ENCODE results near the gene TBL2. TPM values are rescaled to one million over a fixed set of nuclear protein-coding genes. Genes with fewer than 3 reads are reported as not detected.
A peak's percentile ranks its signal among the peaks of the same experiment; 100 is the strongest.
"Not testable (repeated sequence)": the region's sequence is repeated elsewhere in the genome, so short reads cannot be mapped to it uniquely, and the experiment has no call there.

Gene TBL2
- total RNA-seq, 1 experiment from 2014 or later: 32.3 TPM

DNA sequence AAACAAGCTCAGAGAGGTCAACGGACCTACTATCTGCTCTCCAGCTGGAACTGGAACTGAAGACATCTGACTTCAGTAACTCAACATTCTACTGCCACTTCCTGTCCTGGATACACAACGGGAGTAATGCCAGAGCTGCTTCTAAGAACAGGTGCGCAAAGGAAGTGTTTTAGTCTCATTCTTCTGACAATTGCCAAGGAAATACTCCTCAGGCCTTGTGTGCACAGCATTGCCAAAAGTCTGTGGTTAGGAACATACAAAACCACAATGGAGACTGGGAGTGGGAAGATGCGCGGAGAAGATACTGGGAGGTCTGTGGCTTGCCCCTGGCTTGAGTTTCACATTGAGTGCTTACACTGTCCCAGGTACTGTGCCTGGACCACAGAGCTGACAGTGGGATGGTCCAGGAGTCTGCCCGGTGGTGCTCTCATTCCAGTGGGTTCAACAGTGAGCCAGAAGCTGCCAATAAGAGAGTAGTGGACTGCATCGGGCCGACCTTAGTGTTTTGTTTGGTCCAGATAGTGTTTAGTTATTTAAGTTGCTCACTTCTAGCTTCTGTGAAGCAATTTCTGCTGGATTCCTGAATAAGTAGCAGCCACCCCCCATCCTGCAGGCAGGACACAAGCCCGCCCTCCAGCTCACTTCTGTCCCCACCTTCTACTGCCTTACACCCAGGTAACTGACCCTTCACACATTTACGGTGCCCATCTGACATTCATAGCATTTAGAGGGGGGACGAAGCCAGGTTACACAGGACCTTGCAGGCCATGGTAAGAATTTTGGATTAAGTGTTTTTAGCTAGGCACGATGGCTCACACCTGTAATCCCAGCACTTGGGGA is 10.3 kb downstream of the TBL2 start:
- peaks cover 31% of the 10 kb centered on the region for H3K36me3 Mint-ChIP-seq
- DNase-seq (ENCODE audit: low spot score) (no peak), ATAC-seq (no peak)
- CTCF ChIA-PET: interaction anchor here (0.5 to 0.8 kb wide), 2 partner anchors 10 to 101 kb away, joined by 3 read pairs; partner anchors contain the start of gene TBL2
- no peaks in the 10 kb centered on the region for H3K27me3 Mint-ChIP-seq (ENCODE audit: low read depth)
- TF ChIP-seq, protein P1, sequence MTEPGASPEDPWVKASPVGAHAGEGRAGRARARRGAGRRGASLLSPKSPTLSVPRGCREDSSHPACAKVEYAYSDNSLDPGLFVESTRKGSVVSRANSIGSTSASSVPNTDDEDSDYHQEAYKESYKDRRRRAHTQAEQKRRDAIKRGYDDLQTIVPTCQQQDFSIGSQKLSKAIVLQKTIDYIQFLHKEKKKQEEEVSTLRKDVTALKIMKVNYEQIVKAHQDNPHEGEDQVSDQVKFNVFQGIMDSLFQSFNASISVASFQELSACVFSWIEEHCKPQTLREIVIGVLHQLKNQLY (CRISPR knock-in tag; IDR thresholded peaks at IDR 0.05): no peak
- TF ChIP-seq, protein P2, sequence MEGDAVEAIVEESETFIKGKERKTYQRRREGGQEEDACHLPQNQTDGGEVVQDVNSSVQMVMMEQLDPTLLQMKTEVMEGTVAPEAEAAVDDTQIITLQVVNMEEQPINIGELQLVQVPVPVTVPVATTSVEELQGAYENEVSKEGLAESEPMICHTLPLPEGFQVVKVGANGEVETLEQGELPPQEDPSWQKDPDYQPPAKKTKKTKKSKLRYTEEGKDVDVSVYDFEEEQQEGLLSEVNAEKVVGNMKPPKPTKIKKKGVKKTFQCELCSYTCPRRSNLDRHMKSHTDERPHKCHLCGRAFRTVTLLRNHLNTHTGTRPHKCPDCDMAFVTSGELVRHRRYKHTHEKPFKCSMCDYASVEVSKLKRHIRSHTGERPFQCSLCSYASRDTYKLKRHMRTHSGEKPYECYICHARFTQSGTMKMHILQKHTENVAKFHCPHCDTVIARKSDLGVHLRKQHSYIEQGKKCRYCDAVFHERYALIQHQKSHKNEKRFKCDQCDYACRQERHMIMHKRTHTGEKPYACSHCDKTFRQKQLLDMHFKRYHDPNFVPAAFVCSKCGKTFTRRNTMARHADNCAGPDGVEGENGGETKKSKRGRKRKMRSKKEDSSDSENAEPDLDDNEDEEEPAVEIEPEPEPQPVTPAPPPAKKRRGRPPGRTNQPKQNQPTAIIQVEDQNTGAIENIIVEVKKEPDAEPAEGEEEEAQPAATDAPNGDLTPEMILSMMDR (IDR thresholded peaks at IDR 0.05): no peak
- TF ChIP-seq, protein P3, sequence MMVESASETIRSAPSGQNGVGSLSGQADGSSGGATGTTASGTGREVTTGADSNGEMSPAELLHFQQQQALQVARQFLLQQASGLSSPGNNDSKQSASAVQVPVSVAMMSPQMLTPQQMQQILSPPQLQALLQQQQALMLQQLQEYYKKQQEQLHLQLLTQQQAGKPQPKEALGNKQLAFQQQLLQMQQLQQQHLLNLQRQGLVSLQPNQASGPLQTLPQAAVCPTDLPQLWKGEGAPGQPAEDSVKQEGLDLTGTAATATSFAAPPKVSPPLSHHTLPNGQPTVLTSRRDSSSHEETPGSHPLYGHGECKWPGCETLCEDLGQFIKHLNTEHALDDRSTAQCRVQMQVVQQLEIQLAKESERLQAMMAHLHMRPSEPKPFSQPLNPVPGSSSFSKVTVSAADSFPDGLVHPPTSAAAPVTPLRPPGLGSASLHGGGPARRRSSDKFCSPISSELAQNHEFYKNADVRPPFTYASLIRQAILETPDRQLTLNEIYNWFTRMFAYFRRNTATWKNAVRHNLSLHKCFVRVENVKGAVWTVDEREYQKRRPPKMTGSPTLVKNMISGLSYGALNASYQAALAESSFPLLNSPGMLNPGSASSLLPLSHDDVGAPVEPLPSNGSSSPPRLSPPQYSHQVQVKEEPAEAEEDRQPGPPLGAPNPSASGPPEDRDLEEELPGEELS (CRISPR knock-in tag; IDR thresholded peaks at IDR 0.05): no peak
- TF ChIP-seq SMAD3 (CRISPR knock-in tag; IDR thresholded peaks at IDR 0.05; ENCODE audit: borderline replicate concordance): 0 out of 2 replicates have a peak, but pooled peaks have one; percentile 43
- TF ChIP-seq, protein P4, sequence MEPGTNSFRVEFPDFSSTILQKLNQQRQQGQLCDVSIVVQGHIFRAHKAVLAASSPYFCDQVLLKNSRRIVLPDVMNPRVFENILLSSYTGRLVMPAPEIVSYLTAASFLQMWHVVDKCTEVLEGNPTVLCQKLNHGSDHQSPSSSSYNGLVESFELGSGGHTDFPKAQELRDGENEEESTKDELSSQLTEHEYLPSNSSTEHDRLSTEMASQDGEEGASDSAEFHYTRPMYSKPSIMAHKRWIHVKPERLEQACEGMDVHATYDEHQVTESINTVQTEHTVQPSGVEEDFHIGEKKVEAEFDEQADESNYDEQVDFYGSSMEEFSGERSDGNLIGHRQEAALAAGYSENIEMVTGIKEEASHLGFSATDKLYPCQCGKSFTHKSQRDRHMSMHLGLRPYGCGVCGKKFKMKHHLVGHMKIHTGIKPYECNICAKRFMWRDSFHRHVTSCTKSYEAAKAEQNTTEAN (CRISPR knock-in tag; IDR thresholded peaks at IDR 0.05): no peak
- no peak for TF ChIP-seq CREM (CRISPR knock-in tag; IDR thresholded peaks at IDR 0.05)
- TF ChIP-seq OVOL2 (CRISPR knock-in tag; IDR thresholded peaks at IDR 0.05; ENCODE audit: borderline replicate concordance): no peak
- H3K4me1 Mint-ChIP-seq: peaks cover 8% of the 10 kb centered on the region; the same call in 1 of the 2 replicates
- no peak overlapping the region; the same call in 1 of the 2 replicates for H3K27ac Mint-ChIP-seq
- H3K9me3 Mint-ChIP-seq: no peaks in the 10 kb centered on the region
- POLR2A ChIA-PET: interaction anchor here (1.2 kb wide), 1 partner anchor 10 kb away, joined by 3 read pairs; the partner anchor contains the start of gene TBL2
- H3K4me3 Mint-ChIP-seq: no peak overlapping the region

DNA sequence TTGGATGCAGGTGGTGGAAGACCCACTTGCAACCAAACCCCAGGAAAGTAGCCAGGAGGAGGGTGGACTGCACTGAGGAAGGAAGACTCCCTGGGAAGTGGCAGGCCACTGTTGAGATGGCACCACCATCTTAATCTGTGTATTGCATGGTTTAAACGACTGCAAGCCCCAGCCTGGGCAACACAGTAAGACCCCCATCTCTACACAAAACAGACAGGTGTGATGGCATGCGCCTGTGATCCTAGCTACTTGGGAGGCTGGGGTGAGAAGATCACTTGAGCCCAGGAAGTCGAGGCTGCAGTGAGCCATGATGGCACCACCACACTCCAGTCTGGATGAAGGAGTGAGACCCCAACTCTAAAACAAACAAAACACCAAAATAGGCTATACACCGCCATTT is 11.2 kb downstream of the TBL2 start:
- no peak overlapping the region for H3K4me3 Mint-ChIP-seq
- peaks cover 8% of the 10 kb centered on the region; the same call in 1 of the 2 replicates for H3K4me1 Mint-ChIP-seq
- ATAC-seq: no peak
- ChIA-PET CTCF (no interaction called here), POLR2A (interaction anchor here (1.2 kb wide), 1 partner anchor 11 kb away, joined by 3 read pairs; the partner anchor contains the start of gene TBL2)
- peaks cover 22% of the 10 kb centered on the region for H3K36me3 Mint-ChIP-seq
- no peak for DNase-seq (ENCODE audit: low spot score)
- H3K27ac Mint-ChIP-seq: no peak overlapping the region
- TF ChIP-seq ZNF121 (CRISPR knock-in tag; IDR thresholded peaks at IDR 0.05): peak; percentile 95
- TF ChIP-seq MYBL2 (CRISPR knock-in tag; IDR thresholded peaks at IDR 0.05): no peak
- TF ChIP-seq ZNF423 (CRISPR knock-in tag; IDR thresholded peaks at IDR 0.05): no peak
- peaks cover under 1% of the 10 kb centered on the region; the same call in 1 of the 2 replicates for H3K27me3 Mint-ChIP-seq (ENCODE audit: low read depth)
- H3K9me3 Mint-ChIP-seq: peaks cover 3% of the 10 kb centered on the region; the same call in 1 of the 2 replicates

DNA sequence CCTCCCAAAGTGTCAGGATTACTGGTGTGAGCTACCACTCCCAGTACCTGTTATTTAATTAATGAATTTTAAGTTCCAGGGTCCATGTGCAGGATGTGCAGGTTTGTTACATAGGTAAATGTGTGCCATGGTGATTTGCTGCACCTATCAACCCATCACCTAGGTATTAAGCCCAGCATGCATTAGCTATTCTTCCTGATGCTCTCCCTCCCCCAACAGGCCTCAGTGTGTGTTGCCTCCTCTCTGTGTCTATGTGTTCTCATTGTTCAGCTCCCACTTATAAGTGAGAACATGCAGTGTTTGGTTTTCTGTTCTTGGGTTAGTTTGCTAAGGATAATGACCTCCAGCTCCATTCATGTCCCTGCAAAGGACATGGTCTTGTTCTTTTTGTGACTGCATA is 11.9 kb downstream of the TBL2 start:
- H3K36me3 Mint-ChIP-seq: peaks cover 18% of the 10 kb centered on the region
- H3K4me3 Mint-ChIP-seq; POLR2A ChIA-PET; ATAC-seq; H3K27ac Mint-ChIP-seq; H3K27me3 Mint-ChIP-seq (ENCODE audit: low read depth); DNase-seq (ENCODE audit: low spot score); H3K9me3 Mint-ChIP-seq; H3K4me1 Mint-ChIP-seq: not testable (repeated sequence)
- CTCF ChIA-PET: interaction anchor here (1.1 kb wide), 1 partner anchor 191 kb away, joined by 3 read pairs; no protein-coding TSS in a partner anchor
